RWPE2 (cell line): ENCODE results near the gene ATG2B.

Source experiments
- ATAC-seq: fragments of 200-7000 bp; cut with Tn5 transposase; 3 replicates; pipeline ENCODE4 v1.9.1; 2021; ENCODE audit warnings: low read depth
- DNase-seq: peaks from one replicate; pipeline ENCODE4 v3.0.0-alpha.2; 2020; ENCODE audit warnings: low spot score
- H3K27ac ChIP-seq: fragments of 450-650 bp; 2 replicates; pipeline ENCODE4 v1.5.1; 2017; ENCODE audit warnings: mild to moderate bottlenecking; ENCODE audit not compliant: poor library complexity, severe bottlenecking
- H3K27me3 ChIP-seq: fragments of 250-450 bp; sonication (Bioruptor Pico); 2 replicates; pipeline ENCODE4 v1.5.1; 2021; ENCODE audit warnings: mild to moderate bottlenecking, moderate library complexity; ENCODE audit not compliant: insufficient read depth, poor library complexity, severe bottlenecking
- H3K36me3 ChIP-seq: fragments of 250-450 bp; sonication (Bioruptor Pico); 2 replicates; pipeline ENCODE4 v1.5.1; 2020; ENCODE audit warnings: low read depth, mild to moderate bottlenecking, moderate library complexity
- H3K4me1 ChIP-seq: fragments of 250-450 bp; sonication (Bioruptor Pico); 2 replicates; pipeline ENCODE4 v1.5.1; 2021; ENCODE audit warnings: mild to moderate bottlenecking, moderate library complexity; ENCODE audit not compliant: insufficient read depth, poor library complexity, severe bottlenecking
- H3K4me3 ChIP-seq: fragments of 250-450 bp; sonication (Bioruptor Pico); 2 replicates; pipeline ENCODE4 v1.5.1; 2021; ENCODE audit warnings: mild to moderate bottlenecking, moderate library complexity; ENCODE audit not compliant: severe bottlenecking
- H3K9me3 ChIP-seq: fragments of 250-450 bp; sonication (Bioruptor Pico); 2 replicates; pipeline ENCODE4 v1.5.1; 2021; ENCODE audit warnings: mild to moderate bottlenecking, moderate library complexity; ENCODE audit not compliant: severe bottlenecking
- TF ChIP-seq, protein P1 (sequence below): fragments of 450-650 bp; IDR thresholded peaks from one replicate; pipeline ENCODE4 v1.5.1; 2017; ENCODE audit warnings: mild to moderate bottlenecking, moderate library complexity; ENCODE audit not compliant: poor library complexity, severe bottlenecking

ATG2B gene

DNA sequence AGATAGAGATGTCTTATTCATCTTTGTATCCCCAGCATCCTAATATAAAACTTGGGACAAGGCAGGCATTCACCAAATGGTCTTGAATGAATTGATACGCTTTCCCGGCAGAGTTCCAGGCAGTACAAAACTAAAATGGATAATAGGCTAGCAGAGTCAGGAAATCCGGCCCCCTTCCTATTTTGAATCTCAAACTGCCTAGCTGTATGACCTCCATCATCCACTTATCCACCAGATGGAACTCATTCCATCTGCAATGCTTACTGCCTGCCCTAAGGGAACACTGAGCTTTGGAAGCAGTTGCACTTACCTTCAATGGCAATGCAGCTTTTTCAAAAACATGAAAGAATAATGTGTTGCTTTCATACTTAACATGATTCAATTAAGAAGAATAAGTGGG lies 63.7 kb downstream of the ATG2B start:
- Histone ChIP-seq H3K4me3 (no peak overlapping the region), H3K27me3 (no peaks in the 10 kb centered on the region), H3K27ac (no peak overlapping the region), H3K9me3 (no peaks in the 10 kb centered on the region), H3K4me1 (no peaks in the 10 kb centered on the region), H3K36me3 (peaks cover 34% of the 10 kb centered on the region)
- DNase-seq (no peak), ATAC-seq (no peak)
- TF ChIP-seq, protein P1, sequence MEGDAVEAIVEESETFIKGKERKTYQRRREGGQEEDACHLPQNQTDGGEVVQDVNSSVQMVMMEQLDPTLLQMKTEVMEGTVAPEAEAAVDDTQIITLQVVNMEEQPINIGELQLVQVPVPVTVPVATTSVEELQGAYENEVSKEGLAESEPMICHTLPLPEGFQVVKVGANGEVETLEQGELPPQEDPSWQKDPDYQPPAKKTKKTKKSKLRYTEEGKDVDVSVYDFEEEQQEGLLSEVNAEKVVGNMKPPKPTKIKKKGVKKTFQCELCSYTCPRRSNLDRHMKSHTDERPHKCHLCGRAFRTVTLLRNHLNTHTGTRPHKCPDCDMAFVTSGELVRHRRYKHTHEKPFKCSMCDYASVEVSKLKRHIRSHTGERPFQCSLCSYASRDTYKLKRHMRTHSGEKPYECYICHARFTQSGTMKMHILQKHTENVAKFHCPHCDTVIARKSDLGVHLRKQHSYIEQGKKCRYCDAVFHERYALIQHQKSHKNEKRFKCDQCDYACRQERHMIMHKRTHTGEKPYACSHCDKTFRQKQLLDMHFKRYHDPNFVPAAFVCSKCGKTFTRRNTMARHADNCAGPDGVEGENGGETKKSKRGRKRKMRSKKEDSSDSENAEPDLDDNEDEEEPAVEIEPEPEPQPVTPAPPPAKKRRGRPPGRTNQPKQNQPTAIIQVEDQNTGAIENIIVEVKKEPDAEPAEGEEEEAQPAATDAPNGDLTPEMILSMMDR: no peak

DNA sequence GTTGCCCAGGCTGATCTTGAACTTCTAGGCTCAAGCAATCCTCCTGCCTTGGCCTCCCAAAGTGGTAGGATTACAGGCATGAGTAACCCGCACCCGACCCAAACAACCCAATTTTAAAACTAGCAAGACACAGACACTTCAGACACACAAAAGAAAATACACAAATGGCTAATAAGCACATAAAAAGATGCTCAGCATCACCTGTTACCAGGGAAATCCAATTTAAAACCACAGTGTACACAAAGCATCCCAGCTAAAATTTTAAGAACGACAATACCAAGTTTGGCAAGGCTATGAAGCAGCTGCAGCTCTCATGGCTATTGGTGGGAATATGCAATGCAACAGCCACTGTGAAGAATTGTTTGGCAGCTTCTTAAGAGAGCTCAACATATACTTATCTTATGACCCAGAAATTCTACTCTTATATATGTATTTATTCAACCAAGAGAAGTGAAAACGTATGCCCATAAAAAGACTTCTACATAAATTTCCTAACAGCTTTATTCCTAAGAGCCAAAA lies 65.1 kb downstream of the ATG2B start:
- no peak overlapping the region for H3K4me3 ChIP-seq
- H3K36me3 ChIP-seq: peaks cover 22% of the 10 kb centered on the region
- TF ChIP-seq, protein P1: no peak
- no peaks in the 10 kb centered on the region for H3K27me3 ChIP-seq
- H3K9me3 ChIP-seq: no peaks in the 10 kb centered on the region
- ATAC-seq (no peak), DNase-seq (no peak)
- no peak overlapping the region for H3K27ac ChIP-seq
- H3K4me1 ChIP-seq: no peaks in the 10 kb centered on the region

DNA sequence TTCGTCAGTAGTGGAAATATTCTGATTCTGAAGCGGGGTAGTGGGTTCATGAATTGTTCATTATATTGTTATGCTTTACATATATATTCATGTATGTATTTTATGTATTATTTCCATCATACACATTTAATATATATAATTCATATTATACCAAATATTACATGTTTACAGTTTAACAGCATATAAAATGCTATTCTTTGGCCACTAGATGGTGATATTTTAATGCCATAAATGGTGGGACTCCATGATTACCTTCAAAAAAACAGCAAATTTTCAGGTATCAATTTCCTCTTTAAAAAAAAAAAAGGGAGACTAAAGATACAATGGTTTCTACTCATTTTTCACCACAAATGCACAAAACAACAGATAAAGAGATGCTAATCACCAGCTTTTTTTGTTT lies 66.1 kb downstream of the ATG2B start:
- H3K9me3 ChIP-seq: no peaks in the 10 kb centered on the region
- H3K4me3 ChIP-seq: no peak overlapping the region
- H3K27me3 ChIP-seq: no peaks in the 10 kb centered on the region
- DNase-seq (no peak), ATAC-seq (peak; percentile 44; the same call in 1 of the 3 replicates)
- H3K36me3 ChIP-seq: peaks cover 19% of the 10 kb centered on the region
- H3K27ac ChIP-seq: no peak overlapping the region
- TF ChIP-seq, protein P1: peak; percentile 89
- no peaks in the 10 kb centered on the region for H3K4me1 ChIP-seq

DNA sequence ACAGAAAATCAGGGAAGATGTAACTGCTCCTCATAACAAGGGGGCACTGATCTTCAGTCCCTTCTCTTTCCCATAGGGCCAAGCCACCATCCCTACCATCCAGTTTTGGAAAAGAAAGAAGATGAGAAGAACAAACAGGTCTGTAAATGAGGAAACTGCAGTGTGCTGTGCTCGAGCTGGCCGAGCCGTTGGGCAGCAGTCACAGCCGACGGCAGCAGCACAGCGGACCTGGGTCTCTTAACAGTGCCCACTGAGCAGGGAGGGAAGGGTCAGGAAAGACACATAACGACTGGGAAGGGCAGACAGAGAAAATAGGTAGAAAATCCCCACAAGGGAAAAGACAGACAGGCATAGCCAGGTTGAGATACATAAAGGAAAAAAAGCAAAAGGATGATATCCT lies 68.9 kb downstream of the ATG2B start:
- ATAC-seq (no peak), DNase-seq (no peak)
- H3K4me3 ChIP-seq: no peak overlapping the region
- no peaks in the 10 kb centered on the region for H3K9me3 ChIP-seq
- TF ChIP-seq, protein P1: no peak
- peaks cover 28% of the 10 kb centered on the region for H3K36me3 ChIP-seq
- no peak overlapping the region for H3K27ac ChIP-seq
- H3K27me3 ChIP-seq: no peaks in the 10 kb centered on the region
- H3K4me1 ChIP-seq: no peaks in the 10 kb centered on the region

DNA sequence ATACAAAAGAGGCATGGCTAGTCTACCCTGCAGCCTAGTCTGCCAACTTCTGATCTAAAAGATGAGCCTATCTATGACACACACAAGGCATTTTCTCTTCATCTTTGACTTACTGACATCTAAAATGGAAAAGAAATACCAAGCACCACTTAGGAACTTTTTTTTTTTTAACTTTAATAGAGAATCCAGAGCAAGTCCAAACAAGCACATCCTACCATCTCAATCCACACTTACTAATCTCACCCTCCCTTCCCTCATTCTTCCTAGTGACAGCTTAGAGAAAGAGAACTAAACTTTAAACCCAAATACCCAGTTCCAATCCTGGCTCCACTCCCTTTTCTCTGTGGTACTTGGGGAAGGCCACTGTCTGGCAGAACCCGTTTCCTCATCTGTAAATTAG lies 75.3 kb downstream of the ATG2B start:
- DNase-seq: no peak
- Histone ChIP-seq H3K9me3 (no peaks in the 10 kb centered on the region), H3K27ac (no peak overlapping the region), H3K27me3 (no peaks in the 10 kb centered on the region), H3K4me3 (no peak overlapping the region), H3K36me3 (peaks cover 43% of the 10 kb centered on the region), H3K4me1 (no peaks in the 10 kb centered on the region)
- TF ChIP-seq, protein P1: no peak
- peak; percentile 33; the same call in 1 of the 3 replicates for ATAC-seq
